H9 (cell line): Measurements from ENCODE around the gene DLK1. TPM values are rescaled to one million over a fixed set of nuclear protein-coding genes. Genes with fewer than 3 reads are reported as not detected.

Experiments used
- DNase-seq: peaks from one replicate; pipeline ENCODE4 v3.0.0-alpha.2; 2017
- H2AFZ ChIP-seq: one replicate; pipeline ENCODE4 v1.6.1; 2013; ENCODE audit warnings: mild to moderate bottlenecking, low read length, control low read depth, moderate library complexity
- H2AK5ac ChIP-seq: 2 replicates; pipeline ENCODE4 v1.6.1; 2013; ENCODE audit warnings: low read length, control low read depth, mixed read lengths; ENCODE audit not compliant: insufficient read length
- H2BK120ac ChIP-seq: one replicate; pipeline ENCODE4 v1.6.1; 2013; ENCODE audit warnings: low read depth, mild to moderate bottlenecking, low read length, control low read depth, inconsistent platforms; ENCODE audit not compliant: poor library complexity, severe bottlenecking
- H2BK12ac ChIP-seq: 2 replicates; pipeline ENCODE4 v1.6.1; 2013; ENCODE audit warnings: low read length, control low read depth, mixed read lengths, low read depth; ENCODE audit not compliant: insufficient read length
- H2BK15ac ChIP-seq: 2 replicates; pipeline ENCODE4 v1.6.1; 2013; ENCODE audit warnings: low read depth, low read length, control low read depth
- H2BK20ac ChIP-seq: one replicate; pipeline ENCODE4 v1.6.1; 2013; ENCODE audit warnings: low read depth, mild to moderate bottlenecking, low read length, control low read depth, inconsistent platforms; ENCODE audit not compliant: poor library complexity, severe bottlenecking
- H2BK5ac ChIP-seq: 2 replicates; pipeline ENCODE4 v1.6.1; 2013; ENCODE audit warnings: low read length, control low read depth, mixed read lengths; ENCODE audit not compliant: insufficient read length
- H3K14ac ChIP-seq: 2 replicates; pipeline ENCODE4 v1.6.1; 2013; ENCODE audit warnings: low read length, control low read depth; ENCODE audit not compliant: insufficient read depth
- H3K18ac ChIP-seq: 2 replicates; pipeline ENCODE4 v1.6.1; 2013; ENCODE audit warnings: low read depth, mild to moderate bottlenecking, mixed read lengths, low read length, control low read depth; ENCODE audit not compliant: insufficient read length
- H3K23ac ChIP-seq: 2 replicates; pipeline ENCODE4 v1.6.1; 2013; ENCODE audit warnings: low read length, control low read depth, mixed read lengths, low read depth; ENCODE audit not compliant: insufficient read length
- H3K23me2 ChIP-seq: 2 replicates; pipeline ENCODE4 v1.6.1; 2013; ENCODE audit warnings: low read depth, mild to moderate bottlenecking, mixed read lengths, low read length, control low read depth; ENCODE audit not compliant: insufficient read length, poor library complexity, severe bottlenecking
- H3K27ac ChIP-seq: 2 replicates; pipeline ENCODE4 v1.5.1; 2013; ENCODE audit warnings: low read length, control low read depth, mixed read lengths, low read depth; ENCODE audit not compliant: insufficient read length
- H3K27me3 ChIP-seq: 2 replicates; pipeline ENCODE4 v1.6.1; 2013; ENCODE audit warnings: low read length, control low read depth, inconsistent platforms; ENCODE audit not compliant: insufficient read depth
- H3K4ac ChIP-seq: 2 replicates; pipeline ENCODE4 v1.6.1; 2013; ENCODE audit warnings: low read depth, mild to moderate bottlenecking, control low read depth, inconsistent platforms, low read length, moderate library complexity
- H3K4me1 ChIP-seq: 2 replicates; pipeline ENCODE4 v1.6.1; 2013; ENCODE audit warnings: low read length, control low read depth, inconsistent platforms; ENCODE audit not compliant: insufficient read depth
- H3K4me2 ChIP-seq: 2 replicates; pipeline ENCODE4 v1.6.1; 2013; ENCODE audit warnings: low read length, control low read depth, mixed read lengths; ENCODE audit not compliant: insufficient read length, insufficient read depth
- H3K56ac ChIP-seq: 2 replicates; pipeline ENCODE4 v1.6.1; 2013; ENCODE audit warnings: low read depth, mild to moderate bottlenecking, mixed read lengths, low read length, control low read depth; ENCODE audit not compliant: insufficient read length
- H3K79me1 ChIP-seq: 2 replicates; pipeline ENCODE4 v1.6.1; 2013; ENCODE audit warnings: low read depth, mild to moderate bottlenecking, moderate library complexity, low read length, control low read depth, inconsistent platforms; ENCODE audit not compliant: insufficient read depth, poor library complexity, severe bottlenecking
- H3K79me2 ChIP-seq: 2 replicates; pipeline ENCODE4 v1.6.1; 2013; ENCODE audit warnings: low read length, control low read depth, inconsistent platforms; ENCODE audit not compliant: insufficient read depth
- H3K9ac ChIP-seq: 2 replicates; pipeline ENCODE4 v1.6.1; 2013; ENCODE audit warnings: low read length, control low read depth, mixed read lengths; ENCODE audit not compliant: insufficient read length; ENCODE audit errors: extremely low read depth
- H3K9me3 ChIP-seq: one replicate; pipeline ENCODE4 v1.6.1; 2013; ENCODE audit warnings: low read depth, low read length, inconsistent platforms; ENCODE audit not compliant: control insufficient read depth
- H3T11ph ChIP-seq: one replicate; pipeline ENCODE4 v1.6.1; 2013; ENCODE audit warnings: mild to moderate bottlenecking, low read length, control low read depth, inconsistent platforms
- H4K20me1 ChIP-seq: one replicate; pipeline ENCODE4 v1.6.1; 2013; ENCODE audit not compliant: control insufficient read depth, insufficient read length, insufficient read depth
- H4K5ac ChIP-seq: 2 replicates; pipeline ENCODE4 v1.6.1; 2013; ENCODE audit warnings: low read depth, mild to moderate bottlenecking, mixed read lengths, low read length, control low read depth; ENCODE audit not compliant: insufficient read length
- H4K8ac ChIP-seq: replicated peaks from 2 replicates; pipeline ENCODE4 v1.6.1; 2013; ENCODE audit warnings: low read length, control low read depth, mixed read lengths, low read depth; ENCODE audit not compliant: insufficient read length
- H4K91ac ChIP-seq: 2 replicates; pipeline ENCODE4 v1.6.1; 2013; ENCODE audit warnings: low read depth, mild to moderate bottlenecking, moderate library complexity, mixed read lengths, low read length, control low read depth; ENCODE audit not compliant: insufficient read length
- H3K27ac Mint-ChIP-seq, 3 experiments: 2 replicates in 2 of 3; 3 replicates in 1 of 3; pipeline ENCODE4 v1.8.0; 2020 to 2021; ENCODE audit warnings: mixed read lengths in 3 of 3, mild to moderate bottlenecking in 1 of 3, moderate library complexity in 1 of 3
- H3K27me3 Mint-ChIP-seq: 2 replicates; pipeline ENCODE4 v1.8.0; 2021; ENCODE audit warnings: low read depth, mild to moderate bottlenecking, moderate library complexity, mixed read lengths
- H3K36me3 Mint-ChIP-seq, 3 experiments: 2 replicates in 2 of 3; 3 replicates in 1 of 3; pipeline ENCODE4 v1.8.0; 2020 to 2021; ENCODE audit warnings: low read depth in 3 of 3, mixed read lengths in 3 of 3; ENCODE audit not compliant: insufficient read depth in 1 of 3
- H3K4me1 Mint-ChIP-seq, 2 experiments: 2 replicates each; pipeline ENCODE4 v1.8.0; 2020; ENCODE audit warnings: mixed read lengths in 2 of 2
- H3K4me3 Mint-ChIP-seq, 2 experiments: 2 replicates in 1 of 2; 3 replicates in 1 of 2; pipeline ENCODE4 v1.8.0; 2020 to 2021; ENCODE audit warnings: mild to moderate bottlenecking in 2 of 2, mixed read lengths in 2 of 2, moderate library complexity in 1 of 2
- H3K9me3 Mint-ChIP-seq, 2 experiments: 2 replicates in 1 of 2; 3 replicates in 1 of 2; pipeline ENCODE4 v1.8.0; 2020; ENCODE audit warnings: mild to moderate bottlenecking in 2 of 2, mixed read lengths in 2 of 2, moderate library complexity in 1 of 2
- WGBS: extraction: QIAGEN DNeasy Blood & Tissue Kit; methylation state at CpG from one replicate; pipeline ENCODE4 v1.1.7; 2013; ENCODE audit warnings: missing lambda C conversion rate, low lambda C conversion rate, mixed read lengths; ENCODE audit not compliant: insufficient read length; ENCODE audit errors: extremely low coverage; 5-methylcytosine and 5-hydroxymethylcytosine counted together
- total RNA-seq: library from RNA; stranded (reverse); gene quantifications from 2 replicates; pipeline ENCODE4 v1.2.1, GENCODE V29; 2021
- TF ChIP-seq, protein P1 (sequence below): fragments of 200-600 bp; sonication (generic); conservative IDR thresholded peaks from 3 replicates; pipeline ENCODE4 v1.8.0; 2021; ENCODE audit warnings: antibody characterized with exemption, mild to moderate bottlenecking

DLK1 gene
- total RNA-seq, 1 experiment from 2014 or later: 2.8 TPM

DNA sequence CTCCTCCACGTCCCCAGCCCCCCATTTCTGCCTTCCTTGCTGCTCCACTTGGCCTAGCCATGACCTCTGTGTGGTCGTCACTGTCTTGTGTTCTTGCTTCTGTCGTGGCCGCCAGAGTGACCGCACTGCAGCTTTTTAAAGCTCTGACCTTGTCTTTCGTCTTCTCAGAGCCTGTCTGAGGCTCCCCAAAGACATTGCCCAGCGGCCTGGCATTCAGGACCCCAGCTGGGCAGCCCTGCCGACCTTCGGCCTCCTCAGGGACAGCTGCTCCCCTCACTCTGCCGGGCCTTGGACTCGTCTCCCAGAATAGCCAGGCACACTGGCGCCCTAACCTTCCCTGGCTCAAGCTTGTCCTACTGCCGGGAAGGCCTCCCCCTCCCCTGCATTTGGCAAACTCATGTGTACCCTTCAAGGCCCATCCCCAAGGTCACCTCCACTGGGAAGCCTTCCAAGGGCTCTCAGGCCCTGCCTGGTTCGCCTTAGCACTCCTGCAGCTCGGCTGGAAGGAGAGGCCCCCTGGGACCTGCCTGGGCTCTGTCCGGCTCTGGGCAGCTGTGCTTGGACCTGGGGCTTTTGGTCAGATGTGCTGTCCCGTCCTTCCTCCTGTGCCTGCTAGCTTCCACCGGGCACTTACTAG lies 15.7 kb upstream of the DLK1 start:
- H3K18ac ChIP-seq: no peak overlapping the region
- no peaks in the 10 kb centered on the region for H4K20me1 ChIP-seq
- H3T11ph ChIP-seq: no peak overlapping the region
- WGBS: no CpG with 5 or more reads among the region's 18 CpGs
- H2AFZ ChIP-seq: no peak overlapping the region
- no peak for DNase-seq
- H2AK5ac ChIP-seq: no peak overlapping the region
- no peaks in the 10 kb centered on the region for H3K79me1 ChIP-seq
- H4K5ac ChIP-seq: no peak overlapping the region
- H3K79me2 ChIP-seq: no peaks in the 10 kb centered on the region
- no peak overlapping the region for H2BK120ac ChIP-seq
- Mint-ChIP-seq H3K9me3 (peaks cover 0 to 7% of the 10 kb centered on the region in 2 experiments; a peak in 2 of 5 replicates), H3K27ac (no peak overlapping the region), H3K36me3 (no peaks in the 10 kb centered on the region), H3K4me1 (peaks cover 22 to 33% of the 10 kb centered on the region in 2 experiments), H3K4me3 (peak overlapping the region in 1 of 2 experiments; percentile 30; a peak in 1 of 5 replicates), H3K27me3 (peaks cover 34% of the 10 kb centered on the region)
- H3K56ac ChIP-seq: no peak overlapping the region
- no peak overlapping the region for H2BK5ac ChIP-seq
- no peak overlapping the region for H2BK15ac ChIP-seq
- no peak overlapping the region for H2BK20ac ChIP-seq
- no peak overlapping the region for H4K91ac ChIP-seq
- H4K8ac ChIP-seq: no peak overlapping the region
- no peak overlapping the region for H3K4ac ChIP-seq
- H3K27ac ChIP-seq: no peak overlapping the region
- peaks cover 2% of the 10 kb centered on the region for H3K23me2 ChIP-seq
- H3K9ac ChIP-seq: no peak overlapping the region
- H3K27me3 ChIP-seq: no peaks in the 10 kb centered on the region; the same call in 1 of the 2 replicates
- no peak overlapping the region for H3K4me2 ChIP-seq
- TF ChIP-seq, protein P1, sequence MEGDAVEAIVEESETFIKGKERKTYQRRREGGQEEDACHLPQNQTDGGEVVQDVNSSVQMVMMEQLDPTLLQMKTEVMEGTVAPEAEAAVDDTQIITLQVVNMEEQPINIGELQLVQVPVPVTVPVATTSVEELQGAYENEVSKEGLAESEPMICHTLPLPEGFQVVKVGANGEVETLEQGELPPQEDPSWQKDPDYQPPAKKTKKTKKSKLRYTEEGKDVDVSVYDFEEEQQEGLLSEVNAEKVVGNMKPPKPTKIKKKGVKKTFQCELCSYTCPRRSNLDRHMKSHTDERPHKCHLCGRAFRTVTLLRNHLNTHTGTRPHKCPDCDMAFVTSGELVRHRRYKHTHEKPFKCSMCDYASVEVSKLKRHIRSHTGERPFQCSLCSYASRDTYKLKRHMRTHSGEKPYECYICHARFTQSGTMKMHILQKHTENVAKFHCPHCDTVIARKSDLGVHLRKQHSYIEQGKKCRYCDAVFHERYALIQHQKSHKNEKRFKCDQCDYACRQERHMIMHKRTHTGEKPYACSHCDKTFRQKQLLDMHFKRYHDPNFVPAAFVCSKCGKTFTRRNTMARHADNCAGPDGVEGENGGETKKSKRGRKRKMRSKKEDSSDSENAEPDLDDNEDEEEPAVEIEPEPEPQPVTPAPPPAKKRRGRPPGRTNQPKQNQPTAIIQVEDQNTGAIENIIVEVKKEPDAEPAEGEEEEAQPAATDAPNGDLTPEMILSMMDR: no peak
- no peaks in the 10 kb centered on the region for H3K4me1 ChIP-seq
- H3K14ac ChIP-seq: peak overlapping the region; percentile 40; the same call in 1 of the 2 replicates
- no peak overlapping the region for H2BK12ac ChIP-seq
- no peaks in the 10 kb centered on the region for H3K9me3 ChIP-seq
- no peak overlapping the region for H3K23ac ChIP-seq
